B cell (primary cell): ENCODE data around the gene REST. TPM values are rescaled to one million over a fixed set of nuclear protein-coding genes. Genes with fewer than 3 reads are reported as not detected.
"Not testable (repeated sequence)": the region's sequence is repeated elsewhere in the genome, so short reads cannot be mapped to it uniquely, and the experiment has no call there.

Source experiments
- ATAC-seq: fragments of 200-7000 bp; cut with Tn5 transposase; one replicate; pipeline ENCODE4 v1.10.0; 2021; ENCODE audit warnings: low read depth, mild to moderate bottlenecking, moderate number of reproducible peaks, moderate library complexity
- CTCF ChIA-PET: fragments of 350-600 bp; sonication (Branson Sonifier 250); formaldehyde crosslinking; loops from one replicate; lab custom pipeline; 2021; ENCODE audit warnings: antibody characterized with exemption, inconsistent platforms; lab: Charles Lee
- POLR2A ChIA-PET: fragments of 350-600 bp; sonication (Branson Sonifier 250); formaldehyde crosslinking; loops from one replicate; lab custom pipeline; 2021; ENCODE audit warnings: antibody characterized with exemption; lab: Charles Lee
- DNase-seq: peaks from one replicate; pipeline ENCODE4 v3.0.0; 2013
- H2AFZ ChIP-seq: 2 replicates; pipeline ENCODE4 v1.6.1; 2012; ENCODE audit warnings: mild to moderate bottlenecking, low read depth, low read length; ENCODE audit not compliant: insufficient read depth, poor library complexity, severe bottlenecking
- H3K27ac ChIP-seq, 2 donors: 1 replicate in 1 of 2; 2 replicates in 1 of 2; pipeline ENCODE4 v1.5.1; 2012 to 2013; ENCODE audit warnings: low read length in 2 of 2, mild to moderate bottlenecking in 2 of 2, moderate library complexity in 1 of 2
- H3K27me3 ChIP-seq, 4 experiments: fragments of 200-600 bp in 1 of 4; sonication (generic) in 1 of 4; replicated peaks in 1 of 4; 1 replicate in 2 of 4; 2 replicates in 2 of 4; pipeline versions ENCODE4 v1.6.1 to v1.7.0; 2013 to 2016; ENCODE audit warnings: low read length in 3 of 4, mild to moderate bottlenecking in 2 of 4, mixed read lengths in 1 of 4, moderate library complexity in 1 of 4; ENCODE audit not compliant: insufficient read depth in 4 of 4, control insufficient read depth in 3 of 4; ENCODE audit errors: control extremely low read depth in 1 of 4
- H3K36me3 ChIP-seq, 2 experiments: replicated peaks in 1 of 2; 1 replicate in 1 of 2; 2 replicates in 1 of 2; pipeline versions ENCODE4 v1.6.1 to v1.7.1; 2013; ENCODE audit warnings: low read length in 1 of 2; ENCODE audit not compliant: insufficient read depth in 2 of 2, control insufficient read depth in 1 of 2; ENCODE audit errors: control extremely low read depth in 1 of 2, extremely low read depth in 1 of 2
- H3K4me1 ChIP-seq, 2 donors: fragments of 200-600 bp in 1 of 2; sonication (generic) in 1 of 2; 1 replicate in 1 of 2; 2 replicates in 1 of 2; pipeline versions ENCODE4 v1.5.1 to v1.6.1; 2013 to 2017; ENCODE audit warnings: low read length in 2 of 2; ENCODE audit not compliant: control insufficient read depth in 2 of 2, insufficient read depth in 2 of 2
- H3K4me2 ChIP-seq: replicated peaks from 2 replicates; pipeline ENCODE3; 2012; ENCODE audit warnings: mild to moderate bottlenecking, low read depth, low read length; ENCODE audit not compliant: poor library complexity, severe bottlenecking
- H3K4me3 ChIP-seq, 5 experiments: fragments of 200-600 bp in 1 of 5; sonication (generic) in 1 of 5; 1 replicate in 3 of 5; 2 replicates in 2 of 5; pipeline versions ENCODE4 v1.5.1 to v1.7.0; 2011 to 2016; ENCODE audit warnings: low read length in 4 of 5, mild to moderate bottlenecking in 4 of 5, low read depth in 2 of 5, control low read depth in 1 of 5, moderate library complexity in 1 of 5; ENCODE audit not compliant: insufficient read depth in 1 of 5; ENCODE audit errors: control extremely low read depth in 1 of 5, extremely low read depth in 1 of 5
- H3K79me2 ChIP-seq: fragments of 200-600 bp; sonication (generic); one replicate; pipeline ENCODE4 v1.6.0; 2016; ENCODE audit warnings: low read length; ENCODE audit not compliant: control insufficient read depth, insufficient read depth
- H3K9ac ChIP-seq: fragments of 200-600 bp; sonication (generic); 2 replicates; pipeline ENCODE4 v1.6.1; 2017; ENCODE audit warnings: mild to moderate bottlenecking, low read length, moderate library complexity
- H3K9me3 ChIP-seq, 3 donors: one replicate each; pipeline versions ENCODE4 v1.6.1 to v1.7.1; 2013; ENCODE audit warnings: low read length in 2 of 3; ENCODE audit not compliant: control insufficient read depth in 2 of 3, insufficient read depth in 1 of 3; ENCODE audit errors: control extremely low read depth in 1 of 3
- H4K20me1 ChIP-seq: 2 replicates; pipeline ENCODE4 v1.6.0; 2012; ENCODE audit warnings: mild to moderate bottlenecking, low read length; ENCODE audit not compliant: insufficient read depth, control insufficient read depth, poor library complexity, severe bottlenecking
- H3K27ac Mint-ChIP-seq: one replicate; pipeline ENCODE4 v1.8.0; 2021; ENCODE audit warnings: mixed read lengths
- H3K27me3 Mint-ChIP-seq: one replicate; pipeline ENCODE4 v1.8.0; 2021; ENCODE audit warnings: mixed read lengths
- H3K4me1 Mint-ChIP-seq: one replicate; pipeline ENCODE4 v1.8.0; 2021; ENCODE audit warnings: mixed read lengths
- H3K4me3 Mint-ChIP-seq: one replicate; pipeline ENCODE4 v1.8.0; 2021; ENCODE audit warnings: mixed read lengths
- H3K9me3 Mint-ChIP-seq: one replicate; pipeline ENCODE4 v1.8.0; 2022; ENCODE audit warnings: mixed read lengths; ENCODE audit not compliant: insufficient read depth
- EZH2 ChIP-seq: IDR thresholded peaks from 2 replicates; pipeline ENCODE4 v1.6.1; 2012; ENCODE audit warnings: borderline replicate concordance, low read depth, mild to moderate bottlenecking, moderate library complexity, low read length; ENCODE audit not compliant: insufficient read depth, poor library complexity, severe bottlenecking
- WGBS: methylation state at CpG from one replicate; pipeline ENCODE4 v1.1.5; 2013; ENCODE audit warnings: missing lambda C conversion rate; ENCODE audit not compliant: insufficient coverage; 5-methylcytosine and 5-hydroxymethylcytosine counted together
- intact Hi-C: fragments of 100-400 bp; cut with micrococcal nuclease; formaldehyde crosslinking; loops from one replicate; pipeline ENCODE4 v1.10.0; 2022
- polyA plus RNA-seq: library from polyadenylated mRNA; depleted of rRNA; stranded (reverse); fragments of >200 nt; gene quantifications from 2 replicates; pipeline ENCODE4 v1.2.3, GENCODE V29; 2012
- total RNA-seq, 2 donors: library from RNA; stranded (reverse); fragments of 120-200 nt in 1 of 2; gene quantifications; 1 replicate in 1 of 2; 2 replicates in 1 of 2; pipeline versions ENCODE4 v1.2.3 to v1.2.4, GENCODE V29; 2013 to 2022
- TF ChIP-seq, protein P1 (sequence below): fragments of 200-600 bp; IDR thresholded peaks from one replicate; pipeline ENCODE4 v1.8.0; 2022; ENCODE audit warnings: antibody characterized with exemption, mild to moderate bottlenecking

REST gene
- total and polyA plus RNA-seq, 2 donors (not counting 1 experiment from before 2014, with no cell fraction given): 6.2 to 59.4 TPM

- TF ChIP-seq, protein P1, sequence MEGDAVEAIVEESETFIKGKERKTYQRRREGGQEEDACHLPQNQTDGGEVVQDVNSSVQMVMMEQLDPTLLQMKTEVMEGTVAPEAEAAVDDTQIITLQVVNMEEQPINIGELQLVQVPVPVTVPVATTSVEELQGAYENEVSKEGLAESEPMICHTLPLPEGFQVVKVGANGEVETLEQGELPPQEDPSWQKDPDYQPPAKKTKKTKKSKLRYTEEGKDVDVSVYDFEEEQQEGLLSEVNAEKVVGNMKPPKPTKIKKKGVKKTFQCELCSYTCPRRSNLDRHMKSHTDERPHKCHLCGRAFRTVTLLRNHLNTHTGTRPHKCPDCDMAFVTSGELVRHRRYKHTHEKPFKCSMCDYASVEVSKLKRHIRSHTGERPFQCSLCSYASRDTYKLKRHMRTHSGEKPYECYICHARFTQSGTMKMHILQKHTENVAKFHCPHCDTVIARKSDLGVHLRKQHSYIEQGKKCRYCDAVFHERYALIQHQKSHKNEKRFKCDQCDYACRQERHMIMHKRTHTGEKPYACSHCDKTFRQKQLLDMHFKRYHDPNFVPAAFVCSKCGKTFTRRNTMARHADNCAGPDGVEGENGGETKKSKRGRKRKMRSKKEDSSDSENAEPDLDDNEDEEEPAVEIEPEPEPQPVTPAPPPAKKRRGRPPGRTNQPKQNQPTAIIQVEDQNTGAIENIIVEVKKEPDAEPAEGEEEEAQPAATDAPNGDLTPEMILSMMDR: no peak
- TF ChIP-seq EZH2: no peak
- ChIA-PET CTCF (no interaction called here), POLR2A (no interaction called here)
- Mint-ChIP-seq H3K4me3 (no peak overlapping the region), H3K4me1 (no peaks in the 10 kb centered on the region), H3K27me3 (peaks cover 3% of the 10 kb centered on the region), H3K27ac (no peak overlapping the region), H3K9me3 (no peaks in the 10 kb centered on the region)
- no peak overlapping the region for H3K9ac ChIP-seq
- no peaks in the 10 kb centered on the region for H4K20me1 ChIP-seq
- ATAC-seq (no peak), DNase-seq (no peak)
- intact Hi-C loops: no loop called here
- no peaks in the 10 kb centered on the region for H3K36me3 ChIP-seq
- H2AFZ ChIP-seq: no peak overlapping the region
- H3K27ac ChIP-seq: no peak overlapping the region
- H3K4me2 ChIP-seq: no peak overlapping the region
- H3K4me1 ChIP-seq: no peaks in the 10 kb centered on the region
- WGBS: 88% methylated on average over 4 of the region's 5 CpGs
- H3K79me2 ChIP-seq: no peaks in the 10 kb centered on the region
- H3K4me3 ChIP-seq: no peak overlapping the region
- H3K27me3 ChIP-seq: no peaks in the 10 kb centered on the region
- H3K9me3 ChIP-seq: peaks cover 0 to 3% (median 0%) of the 10 kb centered on the region in 3 donors
Observed at GRCh38 chr4:56880572-56880971, 27.1 kb upstream of the REST start.

- H3K4me3 Mint-ChIP-seq, H3K4me1 ChIP-seq, CTCF ChIA-PET, H3K9ac ChIP-seq, H2AFZ ChIP-seq, intact Hi-C loops, H3K4me2 ChIP-seq, H3K9me3 Mint-ChIP-seq, H3K4me1 Mint-ChIP-seq, H3K27ac Mint-ChIP-seq, H3K9me3 ChIP-seq, H3K79me2 ChIP-seq, ATAC-seq, H4K20me1 ChIP-seq, DNase-seq, H3K36me3 ChIP-seq, H3K27ac ChIP-seq, H3K27me3 ChIP-seq, POLR2A ChIA-PET, H3K4me3 ChIP-seq: not testable (repeated sequence)
- 100% methylated on average over 1 of the region's 3 CpGs for WGBS
- peaks cover 22% of the 10 kb centered on the region for H3K27me3 Mint-ChIP-seq
Observed at GRCh38 chr4:56884511-56884910, 23.2 kb upstream of the REST start.
